Loucy (cell line): Measurements from ENCODE around the gene DHX16.
A peak's percentile ranks its signal among the peaks of the same experiment; 100 is the strongest.

Source experiments
- H2AFZ ChIP-seq: fragments of 200-600 bp; sonication (generic); 2 replicates; pipeline ENCODE4 v1.6.0; 2016; ENCODE audit warnings: antibody characterized with exemption, mild to moderate bottlenecking, low read length, moderate library complexity
- H3F3A ChIP-seq: fragments of 200-600 bp; 2 replicates; pipeline ENCODE4 v1.6.0; 2016; ENCODE audit warnings: antibody characterized with exemption, low read depth, mild to moderate bottlenecking
- H3K27me3 ChIP-seq: fragments of 200-600 bp; sonication (generic); 2 replicates; pipeline ENCODE4 v1.6.1; 2014; ENCODE audit warnings: low read length, mild to moderate bottlenecking; ENCODE audit not compliant: insufficient read depth, poor library complexity, severe bottlenecking
- H3K36me3 ChIP-seq: fragments of 200-600 bp; sonication (generic); 2 replicates; pipeline ENCODE4 v1.6.1; 2016; ENCODE audit warnings: low read length; ENCODE audit not compliant: insufficient read depth
- H3K4me1 ChIP-seq: fragments of 200-600 bp; sonication (generic); 2 replicates; pipeline ENCODE4 v1.5.1; 2014; ENCODE audit warnings: low read length, mild to moderate bottlenecking; ENCODE audit not compliant: insufficient read depth, poor library complexity, severe bottlenecking
- H3K4me2 ChIP-seq: fragments of 200-600 bp; sonication (generic); 2 replicates; pipeline ENCODE4 v1.6.0; 2014; ENCODE audit warnings: antibody characterized with exemption, low read length, low read depth, mild to moderate bottlenecking; ENCODE audit not compliant: poor library complexity, severe bottlenecking
- H3K4me3 ChIP-seq: fragments of 200-600 bp; sonication (generic); 2 replicates; pipeline ENCODE4 v1.5.1; 2014; ENCODE audit warnings: low read length, mild to moderate bottlenecking, mixed read lengths; ENCODE audit not compliant: poor library complexity, severe bottlenecking
- H3K79me2 ChIP-seq: fragments of 200-600 bp; sonication (generic); 2 replicates; pipeline ENCODE4 v1.6.1; 2014; ENCODE audit warnings: low read length; ENCODE audit not compliant: insufficient read depth
- H3K9ac ChIP-seq: fragments of 200-600 bp; sonication (generic); 2 replicates; pipeline ENCODE4 v1.6.0; 2014; ENCODE audit warnings: mild to moderate bottlenecking, low read depth, low read length, moderate library complexity; ENCODE audit not compliant: poor library complexity, severe bottlenecking
- H3K9me2 ChIP-seq: fragments of 200-600 bp; sonication (generic); replicated peaks from 2 replicates; pipeline ENCODE4 v1.6.1; 2016; ENCODE audit warnings: low read depth, low read length, mixed read lengths
- H3K9me3 ChIP-seq: fragments of 200-600 bp; sonication (generic); 2 replicates; pipeline ENCODE4 v1.6.1; 2014; ENCODE audit warnings: mild to moderate bottlenecking, antibody characterized with exemption, low read length, low read depth; ENCODE audit not compliant: insufficient read depth
- H4K20me1 ChIP-seq: fragments of 200-600 bp; sonication (generic); 2 replicates; pipeline ENCODE4 v1.6.0; 2014; ENCODE audit warnings: antibody characterized with exemption, low read length, mild to moderate bottlenecking; ENCODE audit not compliant: insufficient read depth, poor library complexity, severe bottlenecking
- EZH2phosphoT487 ChIP-seq: fragments of 200-600 bp; IDR thresholded peaks from 2 replicates; pipeline ENCODE4 v1.6.1; 2018; ENCODE audit warnings: antibody characterized with exemption, mild to moderate bottlenecking, moderate library complexity, borderline replicate concordance
- TF ChIP-seq, protein P1 (sequence below): fragments of 200-600 bp; sonication (generic); conservative IDR thresholded peaks from 2 replicates; pipeline ENCODE4 v1.5.1; 2014; ENCODE audit warnings: mild to moderate bottlenecking, antibody characterized with exemption, low read length

The DHX16 gene

DNA sequence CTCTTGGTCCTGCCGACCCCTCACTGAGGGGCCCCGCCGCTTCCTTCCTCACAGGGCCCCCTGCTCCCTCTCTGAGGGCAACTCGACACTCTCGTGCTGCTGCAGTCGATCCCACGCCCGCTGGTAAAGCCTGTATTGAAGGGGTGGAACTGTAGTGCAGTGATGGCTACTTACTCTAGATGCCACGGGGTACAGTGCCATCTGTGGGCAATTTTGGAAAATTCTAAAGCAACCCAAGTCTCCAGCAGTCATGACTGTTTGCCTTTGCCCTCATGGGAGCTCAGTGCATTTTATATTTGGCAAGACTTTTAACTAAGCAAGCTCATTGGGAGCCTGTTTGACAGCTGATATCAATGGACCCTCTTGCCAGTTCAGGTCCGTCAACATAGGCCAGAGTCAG, 32.3 kb downstream of the DHX16 start:
- H3K36me3 ChIP-seq: peaks cover 13% of the 10 kb centered on the region; the same call in 1 of the 2 replicates
- no peaks in the 10 kb centered on the region for H4K20me1 ChIP-seq
- H3K9me2 ChIP-seq: no peaks in the 10 kb centered on the region
- peaks cover 20% of the 10 kb centered on the region for H3K4me1 ChIP-seq
- H3K27me3 ChIP-seq: no peaks in the 10 kb centered on the region
- H2AFZ ChIP-seq: no peak overlapping the region
- TF ChIP-seq, protein P1, sequence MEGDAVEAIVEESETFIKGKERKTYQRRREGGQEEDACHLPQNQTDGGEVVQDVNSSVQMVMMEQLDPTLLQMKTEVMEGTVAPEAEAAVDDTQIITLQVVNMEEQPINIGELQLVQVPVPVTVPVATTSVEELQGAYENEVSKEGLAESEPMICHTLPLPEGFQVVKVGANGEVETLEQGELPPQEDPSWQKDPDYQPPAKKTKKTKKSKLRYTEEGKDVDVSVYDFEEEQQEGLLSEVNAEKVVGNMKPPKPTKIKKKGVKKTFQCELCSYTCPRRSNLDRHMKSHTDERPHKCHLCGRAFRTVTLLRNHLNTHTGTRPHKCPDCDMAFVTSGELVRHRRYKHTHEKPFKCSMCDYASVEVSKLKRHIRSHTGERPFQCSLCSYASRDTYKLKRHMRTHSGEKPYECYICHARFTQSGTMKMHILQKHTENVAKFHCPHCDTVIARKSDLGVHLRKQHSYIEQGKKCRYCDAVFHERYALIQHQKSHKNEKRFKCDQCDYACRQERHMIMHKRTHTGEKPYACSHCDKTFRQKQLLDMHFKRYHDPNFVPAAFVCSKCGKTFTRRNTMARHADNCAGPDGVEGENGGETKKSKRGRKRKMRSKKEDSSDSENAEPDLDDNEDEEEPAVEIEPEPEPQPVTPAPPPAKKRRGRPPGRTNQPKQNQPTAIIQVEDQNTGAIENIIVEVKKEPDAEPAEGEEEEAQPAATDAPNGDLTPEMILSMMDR: peak; percentile 51
- no peak for TF ChIP-seq EZH2phosphoT487
- peaks cover 4% of the 10 kb centered on the region; the same call in 1 of the 2 replicates for H3F3A ChIP-seq
- H3K4me3 ChIP-seq: no peak overlapping the region
- no peaks in the 10 kb centered on the region for H3K9me3 ChIP-seq
- H3K9ac ChIP-seq: peak overlapping the region; percentile 33
- H3K79me2 ChIP-seq: peaks cover 3% of the 10 kb centered on the region; the same call in 1 of the 2 replicates
- peak overlapping the region; percentile 49 for H3K4me2 ChIP-seq

DNA sequence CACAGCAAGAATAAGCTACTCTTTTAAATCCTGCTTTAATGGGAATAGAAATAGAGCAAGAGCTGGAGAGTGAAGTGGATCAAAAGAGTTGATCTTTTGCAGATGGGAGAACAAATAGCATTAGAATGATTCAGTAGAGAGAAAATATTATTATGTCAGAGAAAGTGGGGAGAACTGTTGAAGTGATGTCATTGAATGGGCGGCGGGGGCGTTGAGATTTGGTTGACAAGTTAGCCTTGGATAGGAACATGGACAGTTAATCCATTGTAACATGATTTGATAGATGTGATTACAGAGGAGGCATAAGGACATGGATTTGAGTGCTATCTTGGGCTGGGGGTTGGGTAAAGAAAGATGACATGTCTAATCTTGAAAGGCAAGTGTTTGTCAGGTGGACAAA, 37.0 kb downstream of the DHX16 start:
- H3F3A ChIP-seq: peaks cover 4% of the 10 kb centered on the region; the same call in 1 of the 2 replicates

DNA sequence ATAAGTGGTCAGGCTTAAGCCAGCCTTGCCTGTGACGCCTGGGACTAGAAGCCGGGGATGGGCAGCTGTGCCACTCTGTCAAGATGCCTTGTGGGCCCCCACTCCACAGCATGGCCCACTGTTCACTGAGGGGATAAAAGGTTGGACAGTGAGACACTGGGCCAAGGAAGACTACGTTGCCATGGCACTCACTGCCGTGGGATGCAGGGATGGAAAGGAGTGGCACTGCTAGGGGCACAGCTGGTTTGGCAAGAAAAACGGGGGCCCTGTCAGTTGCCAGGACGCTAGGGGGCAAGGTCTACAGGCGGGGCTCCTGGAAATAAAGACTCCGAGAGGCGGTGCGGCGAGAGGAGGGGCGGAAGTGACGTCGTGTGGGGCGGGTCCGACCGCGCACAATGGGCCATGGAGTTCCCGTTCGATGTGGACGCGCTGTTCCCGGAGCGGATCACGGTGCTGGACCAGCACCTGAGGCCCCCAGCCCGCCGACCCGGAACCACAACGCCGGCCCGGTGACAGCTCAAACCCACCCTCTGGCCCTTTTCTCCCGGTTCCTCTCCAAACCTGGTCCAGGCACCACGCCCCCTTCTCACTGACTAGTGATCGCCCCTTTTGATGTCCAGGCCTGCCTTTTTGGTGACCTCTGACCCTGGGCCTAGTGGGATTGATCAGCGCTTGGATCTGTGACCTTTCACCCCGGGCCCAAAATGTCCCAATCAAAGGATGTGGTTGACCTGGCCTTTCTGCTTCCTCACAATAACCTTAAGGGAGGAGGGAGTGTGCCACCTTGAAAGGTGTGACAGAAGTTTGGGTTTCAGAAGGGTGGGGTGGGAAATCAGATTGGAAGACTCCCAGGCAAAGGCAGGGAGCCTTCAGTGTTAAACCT, 46.1 kb downstream of the DHX16 start, which contains the start of gene ATAT1:
TSS of gene ATAT1 (plus strand) at position 391 of the 883 bp plus-strand sequence.
- Histone ChIP-seq H3K9me3 (no peaks in the 10 kb centered on the region), H3K9me2 (no peaks in the 10 kb centered on the region), H3F3A (no peaks in the 10 kb centered on the region), H3K9ac (peak within 1 kb of the TSS; percentile 92), H3K36me3 (peaks cover 23% of the 10 kb centered on the region; the same call in 1 of the 2 replicates), H3K79me2 (peaks cover 22% of the 10 kb centered on the region; the same call in 1 of the 2 replicates), H4K20me1 (no peaks in the 10 kb centered on the region), H3K27me3 (no peaks in the 10 kb centered on the region), H3K4me3 (peak within 1 kb of the TSS; percentile 93), H3K4me1 (peaks cover 10% of the 10 kb centered on the region), H2AFZ (peak within 1 kb of the TSS; percentile 84), H3K4me2 (peak within 1 kb of the TSS; percentile 98)
- no peak for TF ChIP-seq EZH2phosphoT487
- TF ChIP-seq, protein P1: peak; percentile 59

More for the DNA sequence above, 37.0 kb downstream of the DHX16 start:
- Histone ChIP-seq H3K79me2 (no peaks in the 10 kb centered on the region), H3K36me3 (peaks cover 5% of the 10 kb centered on the region; the same call in 1 of the 2 replicates), H3K4me3 (no peak overlapping the region), H3K4me1 (peaks cover 10% of the 10 kb centered on the region), H3K9me2 (no peaks in the 10 kb centered on the region), H2AFZ (no peak overlapping the region), H3K27me3 (no peaks in the 10 kb centered on the region), H3K9ac (no peak overlapping the region), H3K4me2 (no peak overlapping the region), H4K20me1 (no peaks in the 10 kb centered on the region), H3K9me3 (no peaks in the 10 kb centered on the region)
- no peak for TF ChIP-seq EZH2phosphoT487
- TF ChIP-seq, protein P1: no peak
